ENCODE measurements around the gene IL34.

IL34 gene

GRCh38 chr16:70698901-70699300 is 52.5 kb downstream of the IL34 start:
- no peak overlapping the region for H3K4me3 ChIP-seq (ENCODE audit: low read depth, low read length)
- TF ChIP-seq, protein P1, sequence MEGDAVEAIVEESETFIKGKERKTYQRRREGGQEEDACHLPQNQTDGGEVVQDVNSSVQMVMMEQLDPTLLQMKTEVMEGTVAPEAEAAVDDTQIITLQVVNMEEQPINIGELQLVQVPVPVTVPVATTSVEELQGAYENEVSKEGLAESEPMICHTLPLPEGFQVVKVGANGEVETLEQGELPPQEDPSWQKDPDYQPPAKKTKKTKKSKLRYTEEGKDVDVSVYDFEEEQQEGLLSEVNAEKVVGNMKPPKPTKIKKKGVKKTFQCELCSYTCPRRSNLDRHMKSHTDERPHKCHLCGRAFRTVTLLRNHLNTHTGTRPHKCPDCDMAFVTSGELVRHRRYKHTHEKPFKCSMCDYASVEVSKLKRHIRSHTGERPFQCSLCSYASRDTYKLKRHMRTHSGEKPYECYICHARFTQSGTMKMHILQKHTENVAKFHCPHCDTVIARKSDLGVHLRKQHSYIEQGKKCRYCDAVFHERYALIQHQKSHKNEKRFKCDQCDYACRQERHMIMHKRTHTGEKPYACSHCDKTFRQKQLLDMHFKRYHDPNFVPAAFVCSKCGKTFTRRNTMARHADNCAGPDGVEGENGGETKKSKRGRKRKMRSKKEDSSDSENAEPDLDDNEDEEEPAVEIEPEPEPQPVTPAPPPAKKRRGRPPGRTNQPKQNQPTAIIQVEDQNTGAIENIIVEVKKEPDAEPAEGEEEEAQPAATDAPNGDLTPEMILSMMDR (IDR thresholded peaks at IDR 0.05; ENCODE audit: low read depth, low read length) = no peak

GRCh38 chr16:70699696-70700095 is 53.3 kb downstream of the IL34 start:
- TF ChIP-seq, protein P1 (IDR thresholded peaks at IDR 0.05; ENCODE audit: low read depth, low read length) = no peak

GRCh38 chr16:70700101-70701020 is 54.0 kb downstream of the IL34 start:
- H3K4me3 ChIP-seq (ENCODE audit: low read depth, low read length) = no peak overlapping the region
- TF ChIP-seq, protein P1 (IDR thresholded peaks at IDR 0.05; ENCODE audit: low read depth, low read length) = no peak

More at GRCh38 chr16:70699696-70700095, 53.3 kb downstream of the IL34 start:
- no peak overlapping the region for H3K4me3 ChIP-seq (ENCODE audit: low read depth, low read length)

DNA sequence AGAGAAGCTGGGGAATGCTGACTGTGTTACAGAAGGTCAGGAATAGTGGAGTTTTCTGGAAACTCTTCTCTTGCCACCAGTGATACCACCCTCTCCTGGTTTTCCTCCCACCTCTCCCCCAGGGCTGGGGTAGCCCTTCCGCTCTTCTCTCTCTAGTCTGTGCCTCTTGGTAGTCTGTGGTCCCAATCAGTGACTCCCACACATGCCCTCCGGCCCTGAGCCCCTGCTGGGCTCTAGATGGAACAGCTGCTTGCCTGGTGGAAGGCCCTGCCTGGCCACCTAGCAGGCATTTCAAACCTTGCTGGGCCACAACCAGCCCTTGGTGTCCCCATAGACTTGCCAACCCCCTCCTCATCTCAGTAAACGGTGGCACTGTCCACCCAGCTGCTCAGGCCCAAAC is 54.7 kb downstream of the IL34 start:
- TF ChIP-seq, protein P1 (IDR thresholded peaks at IDR 0.05; ENCODE audit: low read depth, low read length) = no peak
- no peak overlapping the region for H3K4me3 ChIP-seq (ENCODE audit: low read depth, low read length)

GRCh38 chr16:70701596-70701995 is 55.2 kb downstream of the IL34 start:
- TF ChIP-seq, protein P1 (IDR thresholded peaks at IDR 0.05; ENCODE audit: low read depth, low read length) = no peak
- no peak overlapping the region for H3K4me3 ChIP-seq (ENCODE audit: low read depth, low read length)

DNA sequence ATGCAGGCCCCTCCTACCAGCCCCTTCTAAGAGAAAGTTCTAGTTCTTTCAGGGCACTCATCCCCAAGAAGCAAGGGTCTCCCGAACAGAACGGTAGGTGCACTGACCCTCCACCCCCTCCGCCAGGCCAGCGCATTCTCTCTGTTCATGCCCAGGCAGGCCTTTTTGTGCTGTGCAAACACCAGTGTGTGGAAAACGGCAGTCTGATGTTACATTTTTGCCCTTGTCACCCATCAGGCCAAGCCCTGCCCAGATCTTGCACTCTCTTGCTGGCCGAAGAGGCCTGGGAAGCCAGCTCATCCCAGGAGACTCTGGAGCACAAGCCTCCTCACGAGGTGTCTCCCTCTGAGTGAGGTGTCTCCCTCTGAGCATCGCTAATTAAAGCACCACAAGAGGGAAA is 55.6 kb downstream of the IL34 start:
- TF ChIP-seq, protein P1 (IDR thresholded peaks at IDR 0.05; ENCODE audit: low read depth, low read length) = no peak
- no peak overlapping the region for H3K4me3 ChIP-seq (ENCODE audit: low read depth, low read length)

GRCh38 chr16:70702624-70703023 is 56.3 kb downstream of the IL34 start:
- TF ChIP-seq, protein P1 (IDR thresholded peaks at IDR 0.05; ENCODE audit: low read depth, low read length) = no peak

More at GRCh38 chr16:70702624-70703023, 56.3 kb downstream of the IL34 start:
- H3K4me3 ChIP-seq (ENCODE audit: low read depth, low read length) = no peak overlapping the region

Measured in WI38 (cell line).